C1 segment of cervical spinal cord (tissue), 14 donors: Measurements from ENCODE around the gene INSR.

ENCODE experiments used
- DNase-seq, 14 donors: peaks; one replicate each; lab custom pipeline; 2025; lab: John Stamatoyannopoulos, UW

Gene INSR

DNA sequence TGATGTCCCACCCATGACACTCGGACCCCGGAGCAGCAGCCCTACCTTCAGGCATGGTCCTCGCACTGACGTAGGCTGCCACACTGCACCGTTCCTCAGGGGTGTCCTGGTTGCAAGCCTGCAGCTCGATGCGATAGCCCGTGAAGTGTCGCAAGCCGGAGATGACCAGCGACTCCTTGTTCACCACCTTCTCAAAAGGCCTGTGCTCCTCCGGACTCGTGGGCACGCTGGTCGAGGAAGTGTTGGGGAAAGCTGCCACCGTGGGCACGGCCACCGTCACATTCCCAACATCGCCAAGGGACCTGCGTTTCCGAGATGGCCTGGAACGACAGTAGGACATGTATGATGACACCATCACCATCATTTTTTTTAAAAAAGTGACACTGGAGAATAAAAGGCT is 151.4 kb downstream of the INSR start:
- no peak for DNase-seq

DNA sequence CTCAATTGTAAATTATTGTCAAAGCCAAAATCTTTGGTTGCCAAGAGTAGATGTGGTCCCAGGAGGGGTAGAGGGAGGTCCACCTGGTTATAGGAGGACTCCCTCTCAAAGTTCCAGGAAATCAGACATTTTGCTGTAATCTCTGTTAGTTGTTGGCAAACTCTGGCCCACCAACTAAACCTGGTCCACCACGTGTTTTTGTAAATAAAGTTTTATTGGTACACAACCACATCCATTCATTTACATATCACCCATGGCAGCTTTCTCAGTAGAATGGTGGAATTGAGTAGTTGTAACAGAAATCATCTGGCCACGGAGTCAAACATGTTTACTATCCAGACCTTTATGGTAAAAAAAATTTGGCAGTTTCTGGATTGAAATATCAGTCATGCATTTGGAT is 154.1 kb downstream of the INSR start:
- no peak for DNase-seq

DNA sequence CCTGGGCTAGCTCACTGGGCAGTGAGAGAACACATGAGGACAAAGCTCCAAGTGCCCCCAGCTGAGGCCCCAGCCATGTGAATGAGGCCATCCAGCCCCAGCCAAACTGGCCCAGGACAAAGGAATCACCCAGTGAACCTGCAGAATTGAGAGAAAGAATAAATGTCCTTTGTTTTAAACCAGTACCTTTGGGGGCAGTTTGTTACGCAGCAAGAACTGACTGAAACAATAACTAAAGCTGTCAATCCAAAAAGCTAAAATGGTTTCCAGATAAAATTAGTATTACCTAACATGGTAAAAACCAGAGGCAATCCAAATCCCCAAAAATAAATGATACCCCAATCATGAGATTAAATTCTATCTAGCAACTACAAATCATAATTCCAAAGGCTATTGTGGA is 155.1 kb downstream of the INSR start:
- DNase-seq: no peak

DNA sequence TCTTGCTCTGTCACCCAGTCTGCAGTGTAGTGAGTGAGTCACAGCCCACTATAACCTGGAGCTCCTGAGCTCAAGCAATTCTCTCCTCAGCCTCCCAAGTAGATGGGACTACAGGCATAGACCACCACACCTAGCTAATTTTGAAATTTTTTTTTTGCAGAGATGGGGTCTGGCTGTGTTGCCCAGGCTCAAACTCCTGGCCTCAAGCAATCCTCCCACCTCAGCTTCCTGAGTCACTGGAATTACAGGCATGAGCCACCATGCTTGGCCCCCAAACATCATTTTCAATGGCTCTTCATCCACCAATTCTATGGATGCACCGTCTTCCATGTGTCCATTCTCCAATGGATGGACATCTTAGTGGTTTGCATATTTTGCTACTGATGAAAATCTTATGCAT is 155.8 kb downstream of the INSR start:
- DNase-seq: no peak

DNA sequence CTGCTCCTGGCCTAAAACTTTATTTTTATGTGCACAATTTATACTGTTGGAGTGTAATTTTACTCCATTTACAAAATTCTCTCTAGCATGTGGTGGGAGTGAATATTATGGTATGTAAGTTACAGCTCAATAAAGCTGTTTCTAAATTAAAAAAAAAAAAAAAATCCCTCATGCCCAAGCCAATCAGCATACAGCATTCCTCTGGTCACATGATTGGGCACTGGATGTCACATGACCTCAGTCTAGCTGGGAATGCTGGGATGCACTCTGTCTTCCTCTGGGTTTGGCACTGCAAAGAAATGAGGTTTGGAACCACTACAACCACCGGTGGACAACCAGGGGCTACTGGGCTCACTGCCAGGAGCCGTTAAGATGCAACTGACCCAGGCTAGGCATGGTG is 157.1 kb downstream of the INSR start:
- no peak for DNase-seq

DNA sequence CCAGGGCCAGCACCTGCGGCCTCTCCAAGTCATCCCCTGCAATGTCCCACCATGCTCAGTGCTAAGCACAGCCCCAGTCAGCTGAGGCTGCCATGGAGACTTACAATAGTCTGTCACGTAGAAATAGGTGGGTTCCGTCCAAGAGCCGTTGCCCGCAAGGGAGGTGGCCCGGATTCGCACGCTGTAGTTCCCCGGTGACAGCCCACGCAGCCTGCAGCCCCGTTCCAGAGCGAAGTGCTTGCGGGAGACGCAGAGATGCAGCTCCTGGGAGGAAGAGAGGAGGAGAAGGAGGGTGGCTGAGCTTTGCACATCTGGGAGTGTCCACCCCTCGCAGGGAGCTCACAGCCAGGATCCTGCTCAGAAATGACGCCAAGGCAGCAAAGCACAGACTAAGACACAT is 162.2 kb downstream of the INSR start:
- no peak for DNase-seq

DNA sequence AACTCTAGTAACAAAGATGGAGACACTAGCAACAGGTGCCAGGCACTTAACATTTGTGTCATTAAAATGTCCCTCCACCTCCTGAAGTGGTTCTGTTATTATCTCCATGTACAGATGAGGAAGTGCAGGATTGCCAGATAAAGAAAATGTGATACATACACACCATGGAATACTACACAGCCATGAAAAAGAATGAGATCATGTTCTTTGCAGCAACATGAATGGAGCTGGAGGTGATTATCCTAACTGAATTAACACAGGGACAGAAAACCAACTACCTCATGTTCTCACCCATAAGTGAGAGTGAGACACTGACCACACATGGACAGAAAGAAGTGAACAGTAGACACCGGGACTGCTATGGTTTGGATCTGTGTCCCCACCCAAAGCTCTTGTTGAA is 164.2 kb downstream of the INSR start:
- no peak for DNase-seq

DNA sequence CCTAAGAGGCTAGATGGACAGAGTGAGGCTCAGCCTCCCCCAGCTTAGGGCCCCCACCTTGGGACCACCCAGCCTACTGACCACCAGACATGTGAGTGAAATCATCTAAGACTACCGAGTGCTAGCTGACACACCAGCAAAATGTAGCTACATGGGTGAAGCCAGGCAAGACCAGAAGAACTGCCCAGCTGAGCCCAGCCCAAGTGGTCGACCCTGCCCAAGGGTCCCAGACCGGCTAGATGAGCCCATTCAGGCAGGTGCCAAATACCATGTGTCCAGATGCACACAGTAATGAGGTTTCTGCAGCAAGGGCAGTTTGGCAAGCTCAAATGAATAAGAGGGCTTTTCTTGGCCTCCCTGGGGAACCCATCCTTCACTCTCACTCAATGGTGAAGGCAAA is 168.1 kb downstream of the INSR start:
- no peak for DNase-seq

DNA sequence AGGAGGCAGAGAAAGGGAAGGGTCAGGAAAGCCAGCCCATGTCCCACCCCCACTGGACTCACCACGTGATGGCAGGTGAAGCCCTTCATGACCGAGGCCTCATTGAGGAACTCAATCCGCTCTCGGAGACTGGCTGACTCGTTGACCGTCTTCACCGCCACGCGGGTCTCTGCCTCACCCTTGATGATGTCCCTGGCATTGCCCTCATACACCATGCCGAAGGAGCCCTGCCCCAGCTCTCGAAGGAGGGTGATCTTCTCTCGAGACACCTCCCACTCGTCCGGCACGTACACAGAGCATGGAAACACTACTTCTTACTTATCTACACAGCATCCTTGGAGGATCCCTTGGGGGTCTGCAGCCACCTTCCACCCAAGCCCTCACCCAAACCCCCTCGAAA is 169.0 kb downstream of the INSR start:
- no peak for DNase-seq

DNA sequence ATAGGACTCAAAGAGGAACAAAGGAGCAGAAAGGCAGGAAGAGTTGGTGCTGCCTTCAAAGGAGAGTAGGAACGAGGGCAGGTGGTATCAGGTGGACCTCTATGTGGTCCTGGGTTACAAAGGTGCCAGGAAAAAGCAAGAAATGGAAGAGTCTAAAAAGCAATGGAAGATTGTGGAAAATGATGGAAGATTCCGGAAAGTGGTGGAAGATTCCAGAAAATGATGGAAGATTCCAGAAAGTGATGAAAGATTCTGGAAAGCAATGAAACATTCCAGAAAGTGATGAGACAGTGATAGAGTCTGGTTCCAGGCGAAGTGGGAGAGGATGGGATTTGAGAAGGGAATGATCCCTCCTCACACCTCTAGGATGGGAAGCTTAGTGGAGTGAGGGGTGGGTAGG is 169.4 kb downstream of the INSR start:
- DNase-seq: no peak

DNA sequence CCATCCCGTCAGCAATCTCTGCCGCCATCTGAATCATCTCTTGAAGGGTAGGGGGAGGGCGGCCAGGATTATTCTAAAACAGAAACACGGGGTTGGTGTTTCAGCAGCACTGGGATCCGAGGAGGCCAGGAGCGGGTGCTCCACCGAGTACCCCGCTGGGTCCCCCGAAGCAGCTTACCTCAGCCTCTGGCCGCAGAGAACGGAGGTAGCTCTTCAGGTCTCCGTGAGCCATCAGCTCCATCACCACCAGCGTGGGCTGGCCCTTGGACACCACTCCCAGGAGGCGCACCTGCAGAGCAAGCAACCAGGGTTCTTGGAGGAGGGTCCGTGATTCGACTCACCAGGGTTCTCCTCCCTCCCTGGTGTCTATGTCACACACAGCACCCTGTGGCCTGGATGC is 171.5 kb downstream of the INSR start:
- DNase-seq: no peak

DNA sequence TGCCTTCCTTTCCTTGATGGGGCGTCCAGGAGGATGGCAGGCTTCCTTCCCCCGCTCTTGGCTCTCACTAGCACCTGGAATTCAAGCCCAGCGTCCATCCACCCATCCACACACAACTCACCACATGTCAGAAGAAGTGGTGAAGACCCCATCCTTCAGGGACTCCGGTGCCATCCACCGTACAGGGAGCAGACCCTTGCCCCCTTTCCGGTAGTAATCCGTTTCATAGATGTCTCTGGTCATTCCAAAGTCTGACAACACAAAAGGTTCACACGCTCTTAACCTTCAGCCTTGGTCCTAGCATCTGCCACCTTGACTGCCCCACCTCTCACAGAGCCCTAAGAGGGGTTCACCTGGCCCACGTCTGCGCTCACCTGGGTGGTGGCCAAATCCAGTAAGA is 173.7 kb downstream of the INSR start:
- no peak for DNase-seq

DNA sequence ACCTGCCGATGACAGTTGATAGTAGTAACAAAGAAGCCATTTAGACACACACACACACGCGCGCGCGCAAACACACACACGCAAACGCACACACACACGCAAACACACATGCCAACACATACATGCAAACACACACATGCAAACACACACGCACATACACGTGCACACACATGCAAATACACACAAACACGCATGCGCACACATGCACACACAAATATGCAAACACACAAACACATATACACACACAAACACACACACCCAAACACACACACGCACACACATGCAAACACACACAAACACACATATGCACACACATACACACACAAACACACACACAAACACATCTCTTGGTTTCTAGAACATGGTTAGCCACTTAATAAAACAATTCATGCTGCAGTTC is 174.6 kb downstream of the INSR start:
- no peak for DNase-seq

DNA sequence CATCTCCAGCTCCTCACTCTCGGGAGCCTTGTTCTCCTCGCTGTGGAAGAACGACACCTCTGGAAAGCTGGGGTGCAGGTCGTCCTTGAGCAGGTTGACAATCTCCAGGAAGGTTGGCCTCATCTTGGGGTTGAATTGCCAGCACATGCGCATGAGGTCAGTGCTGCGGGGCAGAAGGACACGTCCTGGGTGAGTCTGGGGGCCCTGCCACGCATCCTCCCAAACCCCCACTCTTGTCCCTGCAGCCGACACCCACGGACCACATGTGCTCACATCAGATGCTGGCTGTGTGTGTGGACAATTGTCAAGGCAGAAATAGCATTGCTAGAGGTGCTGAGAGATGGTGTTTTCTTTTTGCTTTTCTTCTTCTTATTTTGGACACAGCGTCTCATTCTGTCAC is 177.0 kb downstream of the INSR start:
- DNase-seq: no peak

DNA sequence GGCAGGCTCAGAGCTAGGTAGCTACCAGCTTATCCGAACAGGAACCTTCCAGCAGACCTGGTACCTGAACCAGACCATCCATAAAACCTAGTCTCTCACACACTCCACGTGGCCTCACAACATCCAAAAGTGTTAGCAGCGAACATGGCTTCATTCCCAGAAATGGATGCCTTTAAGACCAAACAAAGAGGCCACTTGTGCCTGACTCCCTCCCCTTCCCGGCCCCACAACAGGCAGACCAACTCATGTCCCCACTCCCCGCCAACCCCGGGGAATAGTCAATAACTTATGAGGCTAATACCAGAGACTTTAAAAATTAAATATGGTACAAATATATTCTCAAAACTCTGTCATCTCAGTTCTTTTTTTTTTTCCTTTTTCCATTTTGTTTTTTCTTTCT is 178.5 kb downstream of the INSR start:
- DNase-seq: peak in 11 of 14 donors; percentile 12 to 73 (median 43)

DNA sequence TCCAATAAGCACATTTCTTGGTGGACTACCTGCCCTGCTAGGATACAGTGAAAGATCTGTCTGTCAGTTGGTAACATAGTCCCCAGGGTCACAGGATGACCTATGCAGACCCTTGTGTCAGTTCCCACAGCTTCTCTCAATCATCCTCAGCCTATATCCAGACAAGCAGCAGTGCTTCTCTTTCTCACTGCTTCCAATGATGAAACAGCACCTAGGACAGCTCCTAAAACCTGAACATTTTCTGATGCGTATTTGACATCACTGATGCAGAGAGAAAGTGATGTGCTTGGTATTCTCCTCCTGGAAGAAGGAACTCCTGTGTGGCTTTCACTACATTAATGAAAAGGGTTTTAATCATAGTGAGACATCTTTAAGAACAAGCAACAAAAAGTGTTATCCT is 181.0 kb downstream of the INSR start:
- no peak for DNase-seq

DNA sequence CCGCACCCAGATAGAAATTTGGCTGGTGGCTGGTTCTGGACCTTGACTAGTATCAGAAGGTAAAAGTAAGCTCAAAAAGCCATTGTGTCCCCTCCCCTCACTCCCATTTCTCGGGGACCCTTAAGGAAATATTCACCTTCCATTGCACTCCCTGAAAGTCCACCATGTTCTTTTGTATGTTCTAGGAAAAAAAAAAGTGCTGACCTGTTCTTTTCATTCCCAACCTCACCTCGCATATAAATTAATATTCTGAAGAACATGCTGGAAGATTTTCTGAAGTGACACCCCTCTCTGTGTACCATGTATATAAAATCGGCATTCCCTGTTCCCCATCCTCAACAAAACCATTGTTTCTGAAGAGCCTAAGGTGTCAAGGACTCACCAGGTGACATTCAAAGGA is 181.5 kb downstream of the INSR start:
- DNase-seq: no peak

DNA sequence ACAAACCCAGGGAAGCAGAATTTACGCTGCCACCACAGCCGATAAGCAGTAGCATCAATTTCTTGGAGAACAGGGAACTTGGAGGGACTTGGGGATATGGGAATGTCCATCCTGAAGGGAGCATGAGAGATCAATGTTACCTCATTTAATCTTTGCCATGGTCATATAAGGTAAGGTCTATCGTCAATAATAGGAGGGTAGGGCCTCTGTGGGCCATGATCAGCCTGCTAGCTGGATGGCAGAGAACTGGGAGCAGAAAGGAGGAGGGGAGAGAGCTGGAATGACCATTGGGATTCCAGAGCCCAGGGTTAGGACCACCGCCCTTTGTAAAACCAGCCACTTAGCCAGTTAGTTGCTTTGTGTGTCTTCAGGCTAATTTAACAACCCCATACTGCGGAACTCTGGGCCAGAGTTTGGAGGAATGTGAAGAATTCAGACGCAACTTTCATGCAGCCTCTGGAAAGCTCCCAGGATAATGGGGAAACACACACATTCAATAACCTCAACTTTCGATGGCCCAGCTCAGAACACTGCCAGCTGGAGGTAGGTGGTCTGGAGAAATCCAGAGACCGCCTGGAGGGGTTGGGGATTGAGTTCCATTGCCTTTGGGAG is 184.4 kb downstream of the INSR start:
- no peak for DNase-seq

DNA sequence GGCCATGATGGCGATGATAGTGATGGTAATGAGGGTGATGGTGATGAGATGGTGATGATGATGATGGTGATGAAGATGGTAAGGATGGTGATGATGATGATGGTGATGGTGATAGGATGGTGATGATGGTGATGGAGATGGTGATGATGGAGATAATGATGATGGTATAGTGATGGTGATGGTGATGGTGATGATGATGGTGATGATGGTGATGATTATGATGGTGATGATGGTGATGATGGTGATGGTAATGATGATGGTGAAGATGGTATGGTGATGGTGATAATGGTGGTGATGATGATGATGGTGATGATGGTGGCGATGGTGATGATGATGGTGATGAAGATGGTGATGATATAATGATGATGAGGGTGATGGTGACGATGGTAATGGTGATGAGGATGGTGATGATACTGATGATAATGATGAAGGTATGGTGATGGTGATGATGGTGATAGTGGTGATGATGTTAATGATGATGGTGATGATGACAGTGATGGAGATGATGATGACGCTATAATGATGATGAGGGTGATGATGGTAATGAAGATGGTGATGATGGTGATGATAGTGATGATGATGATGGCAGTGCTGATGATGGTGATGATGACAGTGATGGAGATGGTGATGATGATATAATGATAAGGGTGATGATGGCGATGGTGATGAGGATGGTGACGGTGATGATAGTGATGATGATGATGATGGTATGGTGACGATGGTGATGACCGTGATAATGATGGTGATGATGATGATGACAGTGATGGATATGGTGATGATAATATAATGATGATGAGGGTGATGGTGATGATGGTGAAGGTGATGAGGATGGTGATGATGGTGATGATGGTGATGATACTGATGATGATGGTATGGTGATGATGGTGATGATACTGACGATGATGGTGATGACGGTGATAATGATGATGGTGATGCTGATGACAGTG is 187.2 kb downstream of the INSR start:
- no peak for DNase-seq

DNA sequence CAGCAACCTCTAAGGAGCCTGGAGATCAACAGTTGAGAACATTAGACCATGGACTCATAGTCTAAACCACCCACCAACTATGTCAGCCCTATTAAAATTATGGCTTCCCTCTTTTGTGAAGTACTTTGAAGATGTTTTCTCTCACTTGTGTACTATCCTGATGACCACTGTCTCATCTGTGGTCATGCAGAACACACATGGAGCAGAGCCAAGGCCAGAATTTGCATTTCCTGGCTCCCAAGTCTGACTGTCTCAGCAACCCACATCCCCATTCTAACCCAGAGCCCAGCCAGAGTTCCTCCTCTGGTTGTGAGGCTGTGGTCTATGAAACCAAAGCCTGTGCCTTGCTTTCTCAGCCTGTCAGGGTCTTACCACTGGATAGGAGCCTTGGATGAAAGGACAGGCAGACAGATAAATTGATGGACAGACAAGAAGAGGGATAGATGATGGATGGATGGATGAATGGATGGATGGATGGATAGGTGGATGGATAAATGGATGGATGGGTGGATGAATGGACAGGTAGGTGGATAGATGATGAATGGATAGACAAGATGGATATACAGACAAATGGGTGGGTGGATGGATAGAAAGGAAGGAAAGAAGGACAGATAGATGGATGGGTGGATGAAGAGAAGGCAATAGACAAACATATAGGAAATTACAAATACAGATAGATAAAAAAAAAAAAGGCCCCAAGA is 189.3 kb downstream of the INSR start:
- DNase-seq: peak in 4 of 14 donors; percentile 1 to 10 (median 2)

DNA sequence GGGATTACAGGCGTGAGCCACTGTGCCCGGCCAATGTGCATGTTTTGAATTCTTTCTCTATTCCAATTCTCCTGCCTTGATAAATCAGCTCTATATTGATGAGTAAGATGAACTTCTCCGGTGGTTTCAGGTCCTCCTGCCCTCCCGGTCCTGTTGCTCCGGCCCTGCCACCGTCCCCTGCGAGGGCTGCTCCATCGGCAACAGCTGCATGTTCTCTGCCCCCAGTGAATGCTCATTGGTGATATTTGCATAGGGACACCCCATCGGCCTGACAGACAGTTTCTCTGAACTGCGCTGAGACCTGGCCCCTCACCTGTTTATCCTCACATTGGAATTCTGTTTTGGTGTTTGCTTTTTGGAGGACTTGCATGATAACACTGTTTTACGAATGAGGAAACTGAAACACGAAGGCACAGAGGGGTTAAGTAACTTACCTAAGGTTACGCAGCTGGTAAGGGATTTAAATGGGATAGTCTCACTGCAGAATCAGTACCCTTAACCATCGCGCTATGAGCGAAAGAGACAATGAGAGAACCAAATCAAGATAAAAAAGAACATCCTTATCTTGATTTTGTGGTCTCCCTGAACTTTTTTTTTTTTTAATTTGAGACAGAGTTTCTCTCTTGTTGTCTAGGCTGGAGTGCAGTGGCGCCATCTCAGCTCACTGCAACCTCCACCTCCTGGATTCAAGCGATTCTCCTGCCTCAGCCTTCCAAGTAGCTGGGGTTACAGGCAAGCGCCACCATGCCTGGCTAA is 192.5 kb downstream of the INSR start:
- DNase-seq: no peak

DNA sequence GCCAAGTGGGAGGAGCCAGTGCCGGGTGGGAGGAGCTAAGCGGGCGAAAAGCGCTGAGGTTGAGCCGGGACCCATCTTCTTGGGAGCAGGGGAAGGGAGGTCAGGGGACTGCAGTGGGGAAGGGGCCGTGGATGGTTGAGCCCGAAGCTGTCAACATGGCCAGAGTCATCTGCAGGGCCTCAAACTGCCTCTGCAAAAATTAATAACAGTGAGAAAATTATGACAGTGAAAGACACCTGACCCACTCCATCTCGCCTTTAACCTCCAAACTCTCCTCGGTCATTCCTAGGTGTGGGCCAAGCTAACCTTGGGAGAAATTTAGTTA is 194.7 kb downstream of the INSR start:
- no peak for DNase-seq
